ENCODE data around the gene NEK11.

The NEK11 gene

GRCh38 chr3:131228522-131228921 lies 201.8 kb downstream of the NEK11 start:
- no peak for DNase-seq

GRCh38 chr3:131231710-131232389 lies 205.2 kb downstream of the NEK11 start:
- DNase-seq: no peak

- no peak for DNase-seq
These were observed 206.1 kb downstream of the NEK11 start for GRCh38 chr3:131232711-131233267.

- no peak for DNase-seq
These were observed 207.4 kb downstream of the NEK11 start for GRCh38 chr3:131233900-131234668.

GRCh38 chr3:131236421-131236820 lies 209.7 kb downstream of the NEK11 start:
- no peak for DNase-seq

- DNase-seq: no peak
These were observed 211.8 kb downstream of the NEK11 start for GRCh38 chr3:131238496-131238895.

GRCh38 chr3:131239267-131239666 lies 212.6 kb downstream of the NEK11 start:
- DNase-seq: no peak

GRCh38 chr3:131242201-131242600 lies 215.5 kb downstream of the NEK11 start:
- DNase-seq: no peak

GRCh38 chr3:131250466-131250865 lies 223.8 kb downstream of the NEK11 start:
- DNase-seq: no peak

GRCh38 chr3:131260525-131260924 lies 233.8 kb downstream of the NEK11 start:
- DNase-seq: no peak

GRCh38 chr3:131261104-131261503 lies 234.4 kb downstream of the NEK11 start:
- no peak for DNase-seq

GRCh38 chr3:131275556-131275955 lies 248.9 kb downstream of the NEK11 start:
- no peak for DNase-seq

GRCh38 chr3:131277836-131278497 lies 251.3 kb downstream of the NEK11 start:
- DNase-seq: no peak

- no peak for DNase-seq
These were observed 252.9 kb downstream of the NEK11 start for GRCh38 chr3:131279577-131279976.

- no peak for DNase-seq
These were observed 255.7 kb downstream of the NEK11 start for GRCh38 chr3:131282379-131282778.

- no peak for DNase-seq
These were observed 256.3 kb downstream of the NEK11 start for GRCh38 chr3:131282967-131283366.

- DNase-seq: no peak
These were observed 257.2 kb downstream of the NEK11 start for GRCh38 chr3:131283862-131284261.

GRCh38 chr3:131284302-131284701 lies 257.6 kb downstream of the NEK11 start:
- DNase-seq: no peak

- no peak for DNase-seq
These were observed 258.8 kb downstream of the NEK11 start for GRCh38 chr3:131285456-131285855.

- DNase-seq: no peak
These were observed 273.2 kb downstream of the NEK11 start for GRCh38 chr3:131299836-131300235.

- no peak for DNase-seq
These were observed 277.2 kb downstream of the NEK11 start for GRCh38 chr3:131303848-131304247.

GRCh38 chr3:131304890-131305289 lies 278.2 kb downstream of the NEK11 start:
- DNase-seq: no peak

GRCh38 chr3:131306242-131306641 lies 279.6 kb downstream of the NEK11 start:
- no peak for DNase-seq

GRCh38 chr3:131314318-131314717 lies 287.6 kb downstream of the NEK11 start:
- DNase-seq: no peak
